A549 (cell line): ENCODE measurements around the gene KRIT1.

Experiments
- BHLHE40 ChIP-seq: IDR thresholded peaks from 2 replicates; pipeline ENCODE4 v1.6.1; 2012; ENCODE audit warnings: low read depth, low read length, inconsistent platforms
- CBX2 ChIP-seq: fragments of 200-600 bp; sonication (generic); IDR thresholded peaks from 2 replicates; pipeline ENCODE4 v1.6.1; 2016; ENCODE audit warnings: low read depth, mild to moderate bottlenecking, borderline replicate concordance
- JUNB ChIP-seq: fragments of >200 bp; sonication (Bioruptor Twin); formaldehyde crosslinking; IDR thresholded peaks from 2 replicates; pipeline ENCODE4 v1.6.1; 2016
- MAZ ChIP-seq: fragments of 150-350 bp; IDR thresholded peaks from 2 replicates; pipeline ENCODE4 v1.6.1; 2014; ENCODE audit warnings: antibody characterized with exemption, low read depth, low read length, borderline replicate concordance
- MYC ChIP-seq: IDR thresholded peaks from 2 replicates; pipeline ENCODE4 v1.6.1; 2012; ENCODE audit warnings: mild to moderate bottlenecking, inconsistent platforms, low read length, improper control_type of control experiment, borderline replicate concordance
- TF ChIP-seq, protein P1 (sequence below): fragments of >200 bp; sonication (Bioruptor Twin); formaldehyde crosslinking; IDR thresholded peaks from 3 replicates; pipeline ENCODE4 v1.5.1; 2016
- TF ChIP-seq, protein P2 (sequence below): IDR thresholded peaks from 2 replicates; pipeline ENCODE4 v1.6.1; 2012
- TF ChIP-seq, protein P3 (sequence below): fragments of 200-600 bp; sonication (generic); IDR thresholded peaks from 2 replicates; pipeline ENCODE4 v1.6.1; 2016; ENCODE audit warnings: antibody characterized with exemption, mild to moderate bottlenecking, moderate library complexity

DNA sequence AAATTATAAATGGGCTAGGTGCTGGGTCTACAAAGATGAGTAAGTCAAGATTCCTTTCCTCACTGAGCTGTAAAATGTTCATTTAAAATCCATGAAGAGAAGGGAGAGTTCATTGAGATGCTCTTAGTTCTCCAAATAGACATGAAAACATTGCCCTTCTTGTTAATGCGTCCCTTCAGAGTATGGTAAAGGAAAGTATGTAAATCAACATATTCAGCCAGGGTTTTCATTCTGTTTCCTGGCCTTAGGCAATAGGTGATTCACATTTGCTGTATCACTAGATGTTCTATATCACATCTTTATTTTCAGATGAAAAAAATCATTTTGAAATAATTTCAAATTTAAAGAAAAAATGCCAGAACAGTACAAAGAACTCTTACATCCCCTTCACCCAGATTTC, 5.5 kb upstream of the KRIT1 start:
- TF ChIP-seq BHLHE40 (no peak), MYC (no peak), MAZ (no peak), CBX2 (no peak), JUNB (no peak)
- TF ChIP-seq, protein P1, sequence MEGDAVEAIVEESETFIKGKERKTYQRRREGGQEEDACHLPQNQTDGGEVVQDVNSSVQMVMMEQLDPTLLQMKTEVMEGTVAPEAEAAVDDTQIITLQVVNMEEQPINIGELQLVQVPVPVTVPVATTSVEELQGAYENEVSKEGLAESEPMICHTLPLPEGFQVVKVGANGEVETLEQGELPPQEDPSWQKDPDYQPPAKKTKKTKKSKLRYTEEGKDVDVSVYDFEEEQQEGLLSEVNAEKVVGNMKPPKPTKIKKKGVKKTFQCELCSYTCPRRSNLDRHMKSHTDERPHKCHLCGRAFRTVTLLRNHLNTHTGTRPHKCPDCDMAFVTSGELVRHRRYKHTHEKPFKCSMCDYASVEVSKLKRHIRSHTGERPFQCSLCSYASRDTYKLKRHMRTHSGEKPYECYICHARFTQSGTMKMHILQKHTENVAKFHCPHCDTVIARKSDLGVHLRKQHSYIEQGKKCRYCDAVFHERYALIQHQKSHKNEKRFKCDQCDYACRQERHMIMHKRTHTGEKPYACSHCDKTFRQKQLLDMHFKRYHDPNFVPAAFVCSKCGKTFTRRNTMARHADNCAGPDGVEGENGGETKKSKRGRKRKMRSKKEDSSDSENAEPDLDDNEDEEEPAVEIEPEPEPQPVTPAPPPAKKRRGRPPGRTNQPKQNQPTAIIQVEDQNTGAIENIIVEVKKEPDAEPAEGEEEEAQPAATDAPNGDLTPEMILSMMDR, result no peak
- TF ChIP-seq, protein P2, sequence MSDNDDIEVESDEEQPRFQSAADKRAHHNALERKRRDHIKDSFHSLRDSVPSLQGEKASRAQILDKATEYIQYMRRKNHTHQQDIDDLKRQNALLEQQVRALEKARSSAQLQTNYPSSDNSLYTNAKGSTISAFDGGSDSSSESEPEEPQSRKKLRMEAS, result no peak
- TF ChIP-seq, protein P3, sequence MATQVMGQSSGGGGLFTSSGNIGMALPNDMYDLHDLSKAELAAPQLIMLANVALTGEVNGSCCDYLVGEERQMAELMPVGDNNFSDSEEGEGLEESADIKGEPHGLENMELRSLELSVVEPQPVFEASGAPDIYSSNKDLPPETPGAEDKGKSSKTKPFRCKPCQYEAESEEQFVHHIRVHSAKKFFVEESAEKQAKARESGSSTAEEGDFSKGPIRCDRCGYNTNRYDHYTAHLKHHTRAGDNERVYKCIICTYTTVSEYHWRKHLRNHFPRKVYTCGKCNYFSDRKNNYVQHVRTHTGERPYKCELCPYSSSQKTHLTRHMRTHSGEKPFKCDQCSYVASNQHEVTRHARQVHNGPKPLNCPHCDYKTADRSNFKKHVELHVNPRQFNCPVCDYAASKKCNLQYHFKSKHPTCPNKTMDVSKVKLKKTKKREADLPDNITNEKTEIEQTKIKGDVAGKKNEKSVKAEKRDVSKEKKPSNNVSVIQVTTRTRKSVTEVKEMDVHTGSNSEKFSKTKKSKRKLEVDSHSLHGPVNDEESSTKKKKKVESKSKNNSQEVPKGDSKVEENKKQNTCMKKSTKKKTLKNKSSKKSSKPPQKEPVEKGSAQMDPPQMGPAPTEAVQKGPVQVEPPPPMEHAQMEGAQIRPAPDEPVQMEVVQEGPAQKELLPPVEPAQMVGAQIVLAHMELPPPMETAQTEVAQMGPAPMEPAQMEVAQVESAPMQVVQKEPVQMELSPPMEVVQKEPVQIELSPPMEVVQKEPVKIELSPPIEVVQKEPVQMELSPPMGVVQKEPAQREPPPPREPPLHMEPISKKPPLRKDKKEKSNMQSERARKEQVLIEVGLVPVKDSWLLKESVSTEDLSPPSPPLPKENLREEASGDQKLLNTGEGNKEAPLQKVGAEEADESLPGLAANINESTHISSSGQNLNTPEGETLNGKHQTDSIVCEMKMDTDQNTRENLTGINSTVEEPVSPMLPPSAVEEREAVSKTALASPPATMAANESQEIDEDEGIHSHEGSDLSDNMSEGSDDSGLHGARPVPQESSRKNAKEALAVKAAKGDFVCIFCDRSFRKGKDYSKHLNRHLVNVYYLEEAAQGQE, result no peak
